Stimulated activated naive CD8-positive, alpha-beta T cell treated with anti-CD3 and anti-CD28 coated beads, Interleukin-15, Interleukin-2, amounts not matched to agents 100 U/mL and 50 U/mL, for 24 hours (primary cell): Measurements from ENCODE around the gene MAPK10.
"Not testable (repeated sequence)": the region's sequence is repeated elsewhere in the genome, so short reads cannot be mapped to it uniquely, and the experiment has no call there.

Source experiments
- ATAC-seq: fragments of 150-1000 bp; cut with Tn5 transposase; one replicate; pipeline ENCODE4 v1.10.0; 2021
- DNase-seq: peaks from one replicate; pipeline ENCODE4 v3.0.0; 2021

MAPK10 gene

DNA sequence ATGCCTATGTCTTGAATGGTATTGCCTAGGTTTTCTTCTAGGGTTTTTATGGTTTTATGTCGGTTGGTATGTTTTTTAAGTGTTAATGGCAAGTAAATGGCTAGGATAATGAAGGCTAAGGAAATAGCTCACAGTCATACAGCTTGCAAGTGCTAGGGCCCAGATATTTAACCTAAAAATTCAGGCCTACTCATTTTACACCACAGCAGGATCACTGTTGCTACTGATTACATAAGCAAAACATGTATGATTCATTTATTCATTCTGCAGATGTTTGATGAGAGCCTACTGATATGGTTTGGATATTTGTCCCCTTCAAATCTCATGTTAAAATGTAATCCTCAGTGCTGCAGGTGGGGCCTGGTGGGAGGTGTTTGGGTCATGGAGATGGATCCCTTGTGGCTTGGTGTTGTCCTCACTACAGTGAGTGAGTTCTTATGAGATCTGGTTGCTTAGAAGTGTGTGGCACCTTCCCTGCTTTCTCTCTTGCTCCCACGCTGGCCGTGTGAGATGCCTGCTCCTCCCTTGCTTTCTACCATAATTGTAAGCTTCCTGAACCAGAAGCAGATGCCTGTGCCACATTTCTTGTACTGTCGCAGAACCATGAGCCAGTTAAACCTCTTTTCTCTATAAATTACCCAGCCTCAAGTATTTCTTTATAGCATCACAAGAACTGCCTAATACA is 175.5 kb downstream of the MAPK10 start:
- ATAC-seq (no peak), DNase-seq (no peak)

GRCh38 chr4:86181585-86181984 is 178.3 kb downstream of the MAPK10 start:
- ATAC-seq (no peak), DNase-seq (no peak)

DNA sequence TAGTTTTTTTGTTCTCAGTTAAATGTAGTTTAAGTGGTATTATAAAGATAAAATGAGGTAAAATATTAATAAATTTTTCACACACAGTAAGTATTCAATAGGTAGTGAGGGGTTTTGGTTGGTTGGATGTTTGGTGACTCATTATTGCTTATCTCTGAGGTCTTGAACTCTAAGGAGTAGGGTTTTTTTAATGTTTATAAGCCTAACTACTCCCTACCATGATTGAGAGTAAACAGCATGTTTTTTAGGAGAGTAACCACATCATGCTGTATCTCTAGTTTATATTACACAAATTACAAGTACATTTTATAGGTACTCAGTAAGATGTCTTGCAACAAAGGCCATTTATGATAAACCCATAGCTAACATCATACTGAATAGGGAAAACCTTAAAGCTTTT is 181.6 kb downstream of the MAPK10 start:
- no peak for ATAC-seq
- DNase-seq = no peak

DNA sequence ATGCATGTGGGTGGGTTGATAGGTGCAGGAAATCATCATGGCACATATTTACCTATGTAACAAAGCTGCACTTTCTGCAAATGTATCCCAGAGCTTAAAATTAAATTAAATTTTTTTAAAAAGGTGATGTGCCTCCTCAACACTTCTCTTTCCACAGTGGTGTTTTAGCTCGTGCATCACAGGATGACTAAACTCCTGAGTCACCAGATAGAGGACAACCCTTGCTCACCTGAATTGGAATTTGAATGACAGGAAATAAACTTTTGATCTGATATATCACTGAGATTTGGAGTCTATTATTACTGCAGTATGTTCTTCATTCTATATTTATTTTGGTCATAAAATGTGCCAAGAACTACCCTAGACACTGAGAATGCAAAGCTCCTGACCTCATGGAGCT is 185.3 kb downstream of the MAPK10 start:
- DNase-seq (no peak), ATAC-seq (no peak)

GRCh38 chr4:86168335-86168734 is 191.5 kb downstream of the MAPK10 start:
- DNase-seq, ATAC-seq: not testable (repeated sequence)

DNA sequence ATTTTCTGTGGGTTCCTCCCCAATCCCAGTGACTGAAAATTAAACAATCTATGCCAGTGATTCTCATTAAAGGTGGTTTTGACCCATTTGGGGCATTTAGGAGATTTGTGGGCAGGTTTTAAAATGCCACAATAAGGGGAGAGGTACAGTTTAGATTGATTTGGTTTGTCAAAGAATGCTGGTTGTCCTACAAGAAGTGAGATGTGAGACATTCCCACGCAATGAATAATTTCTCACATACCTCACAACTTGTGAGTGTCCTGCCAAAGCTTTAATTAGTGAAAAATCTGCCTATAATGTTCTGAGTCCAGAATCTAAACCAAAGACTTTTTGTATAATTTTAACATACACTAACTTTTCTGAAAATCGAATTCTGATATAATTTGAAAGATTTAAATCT is 199.4 kb downstream of the MAPK10 start:
- DNase-seq (no peak), ATAC-seq (no peak)

DNA sequence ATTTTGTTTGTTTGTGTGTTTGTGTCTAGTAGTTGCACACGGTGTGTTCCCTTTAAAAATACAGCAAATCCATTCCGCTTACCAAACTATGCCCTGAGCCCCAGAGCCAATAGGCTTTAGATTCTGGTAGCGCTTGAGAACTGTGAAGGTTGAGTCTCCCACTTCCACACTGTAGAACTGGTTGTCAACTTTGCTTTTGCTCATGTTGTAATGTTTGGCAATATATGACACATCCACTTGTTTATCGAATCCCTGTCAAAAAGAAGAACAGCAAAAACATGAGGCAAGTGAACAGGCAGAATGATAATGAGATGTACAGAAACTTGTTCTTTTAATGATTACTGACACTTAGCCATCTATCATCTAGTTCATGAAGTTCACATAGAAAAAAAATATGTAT is 200.6 kb downstream of the MAPK10 start:
- DNase-seq = no peak
- no peak for ATAC-seq

DNA sequence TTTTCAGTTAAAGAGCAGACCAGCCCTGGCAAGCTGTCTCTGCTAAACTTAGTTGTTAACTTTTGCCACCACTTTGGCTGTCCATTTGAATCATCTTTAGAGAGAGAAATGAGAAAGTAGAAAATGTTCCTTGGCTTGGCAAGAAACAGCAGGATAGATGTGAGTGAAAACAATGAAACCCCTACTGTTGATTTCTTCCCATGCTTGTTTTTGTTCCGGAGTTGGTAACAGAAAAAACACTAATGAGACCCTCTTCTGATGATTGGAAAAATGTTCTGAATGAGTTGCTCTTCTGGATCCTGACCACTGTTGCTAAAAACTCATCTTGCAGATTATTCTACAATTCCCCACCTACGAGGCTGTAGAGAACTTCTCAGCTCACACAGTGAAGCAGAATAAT is 203.3 kb downstream of the MAPK10 start:
- no peak for ATAC-seq
- no peak for DNase-seq

DNA sequence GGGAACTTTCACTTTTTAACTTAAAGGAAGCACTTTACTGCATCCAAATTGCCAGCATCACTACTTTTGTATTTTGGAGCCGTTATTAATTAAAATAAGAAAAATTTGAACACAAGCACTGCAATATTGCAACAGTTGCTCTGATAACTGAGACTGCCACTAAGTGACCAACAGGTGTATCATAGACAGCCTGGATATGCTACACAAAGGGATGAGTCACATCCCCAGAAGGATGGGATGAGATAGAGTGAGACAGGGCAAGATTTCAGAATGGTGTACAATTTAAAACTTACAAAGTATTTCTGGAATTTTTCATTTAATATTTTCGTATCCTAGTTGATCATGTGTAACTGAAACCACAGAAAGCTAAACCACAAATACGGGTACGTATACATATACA is 204.1 kb downstream of the MAPK10 start:
- DNase-seq = no peak
- ATAC-seq = no peak

DNA sequence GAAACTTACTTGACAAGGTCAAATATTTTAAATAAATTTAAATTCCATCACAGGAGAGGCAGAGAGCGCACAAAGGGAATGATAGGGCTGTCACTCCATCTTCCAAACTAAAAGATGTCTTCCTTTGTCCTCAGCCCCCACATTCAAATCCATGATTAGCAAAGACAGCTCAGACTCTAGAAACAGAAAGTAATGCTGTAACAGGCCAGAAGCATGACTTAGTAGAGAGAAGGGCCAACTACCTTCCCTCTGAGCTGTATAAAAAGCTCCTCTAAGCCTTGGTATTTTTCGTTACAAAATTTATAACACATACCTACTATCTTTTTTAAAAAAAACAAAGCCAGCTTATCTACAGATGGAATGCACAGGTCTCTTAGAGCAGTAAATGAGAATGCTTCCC is 207.4 kb downstream of the MAPK10 start:
- DNase-seq = no peak
- ATAC-seq = no peak

- no peak for ATAC-seq
- no peak for DNase-seq
Measured at GRCh38 chr4:86151196-86151595, 208.7 kb downstream of the MAPK10 start.

DNA sequence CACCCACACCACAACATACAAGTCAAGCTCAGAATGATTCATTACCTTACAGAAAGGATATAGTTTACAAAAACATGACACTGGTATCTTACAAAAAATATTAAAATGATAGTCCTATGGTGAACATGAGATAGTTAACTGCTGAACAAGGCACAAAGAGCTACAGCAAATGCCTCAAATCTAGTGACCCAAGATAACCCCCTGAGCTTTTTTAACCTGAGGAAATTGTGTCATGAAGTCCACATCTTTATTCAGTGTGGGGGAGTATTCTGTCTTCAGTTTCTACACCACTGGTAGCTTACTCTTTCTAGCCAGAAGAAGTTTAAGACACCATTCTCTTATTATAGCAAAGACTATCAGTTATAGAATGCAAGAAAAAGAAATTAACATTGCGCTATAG is 218.7 kb downstream of the MAPK10 start:
- DNase-seq (no peak), ATAC-seq (no peak)

GRCh38 chr4:86132468-86132867 is 227.4 kb downstream of the MAPK10 start:
- ATAC-seq (no peak), DNase-seq (no peak)

DNA sequence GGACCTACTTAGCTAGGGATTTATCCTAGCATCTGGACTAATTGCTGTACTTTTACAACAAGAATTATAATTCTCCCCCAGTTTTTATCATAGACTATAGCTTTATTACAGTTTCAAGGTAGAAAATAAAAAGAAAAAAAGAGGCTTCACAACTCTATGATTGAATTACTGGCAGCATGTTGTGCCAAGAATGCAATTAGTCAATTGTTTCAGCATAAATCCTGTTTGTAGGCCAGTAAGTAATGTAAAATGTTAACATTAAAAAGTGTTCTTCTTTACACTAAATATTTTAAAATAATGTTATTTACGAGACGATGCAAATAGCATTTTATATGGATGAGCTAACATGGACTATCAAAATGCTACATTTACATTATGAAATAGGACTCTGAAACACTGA is 228.4 kb downstream of the MAPK10 start:
- ATAC-seq = no peak
- DNase-seq = no peak

DNA sequence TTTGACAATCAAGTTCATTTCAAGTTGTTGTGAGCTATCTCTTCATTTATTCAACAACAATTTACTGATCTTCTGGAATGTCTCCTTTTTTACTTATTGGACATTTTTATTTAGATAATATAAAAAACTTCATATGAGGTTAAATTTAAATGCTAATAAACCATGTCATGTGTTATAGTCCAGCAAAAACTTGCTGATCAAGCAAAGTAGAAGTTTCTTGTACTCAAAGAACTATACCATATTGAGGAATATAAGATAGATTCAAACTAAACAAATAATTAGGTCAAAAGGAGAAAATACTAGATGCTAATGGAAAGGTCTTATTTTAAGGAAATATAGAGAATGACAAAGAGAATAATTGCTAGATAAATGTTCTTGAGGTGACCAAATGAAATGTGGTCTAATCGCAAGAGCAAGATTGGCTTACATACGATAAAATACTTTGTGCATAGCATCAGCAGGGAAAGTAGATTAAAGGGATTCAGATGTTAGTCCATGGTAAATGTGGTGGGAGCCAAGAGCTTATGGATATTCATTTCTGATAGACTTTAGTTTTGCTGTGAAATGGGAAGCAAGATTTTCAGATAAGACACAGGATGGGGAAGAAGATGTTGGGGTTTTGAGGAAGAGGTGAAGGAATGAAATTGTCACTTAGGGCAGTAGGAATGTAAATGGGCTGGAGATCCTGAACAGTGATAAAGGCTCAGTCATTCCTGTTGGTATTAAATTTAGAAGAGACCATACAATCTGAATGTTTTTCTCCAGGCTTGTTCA is 229.5 kb downstream of the MAPK10 start:
- ATAC-seq (no peak), DNase-seq (no peak)

GRCh38 chr4:86129546-86129945 is 230.3 kb downstream of the MAPK10 start:
- ATAC-seq = no peak

GRCh38 chr4:86122404-86122803 is 237.4 kb downstream of the MAPK10 start:
- ATAC-seq (no peak), DNase-seq (no peak)

More at GRCh38 chr4:86129546-86129945, 230.3 kb downstream of the MAPK10 start:
- DNase-seq = no peak

DNA sequence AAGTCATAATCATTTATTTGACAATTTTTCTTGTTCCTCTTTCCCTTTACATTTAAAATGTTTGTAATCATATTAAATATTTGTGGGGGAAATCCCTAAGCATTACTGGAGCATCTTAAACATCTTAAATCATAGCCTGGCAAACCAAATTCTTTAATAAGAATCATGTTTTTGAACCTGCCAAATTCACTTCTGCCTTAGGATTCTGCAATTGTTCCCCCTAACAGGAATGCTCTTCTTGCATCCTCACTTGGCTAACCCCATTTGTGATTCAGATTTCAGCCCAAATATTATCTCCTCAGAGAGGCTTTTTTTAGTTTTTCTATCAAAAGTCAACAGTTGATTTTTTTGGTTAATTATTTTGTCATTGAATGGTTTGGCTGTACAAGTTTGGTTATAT is 241.1 kb downstream of the MAPK10 start:
- DNase-seq (no peak), ATAC-seq (no peak)

DNA sequence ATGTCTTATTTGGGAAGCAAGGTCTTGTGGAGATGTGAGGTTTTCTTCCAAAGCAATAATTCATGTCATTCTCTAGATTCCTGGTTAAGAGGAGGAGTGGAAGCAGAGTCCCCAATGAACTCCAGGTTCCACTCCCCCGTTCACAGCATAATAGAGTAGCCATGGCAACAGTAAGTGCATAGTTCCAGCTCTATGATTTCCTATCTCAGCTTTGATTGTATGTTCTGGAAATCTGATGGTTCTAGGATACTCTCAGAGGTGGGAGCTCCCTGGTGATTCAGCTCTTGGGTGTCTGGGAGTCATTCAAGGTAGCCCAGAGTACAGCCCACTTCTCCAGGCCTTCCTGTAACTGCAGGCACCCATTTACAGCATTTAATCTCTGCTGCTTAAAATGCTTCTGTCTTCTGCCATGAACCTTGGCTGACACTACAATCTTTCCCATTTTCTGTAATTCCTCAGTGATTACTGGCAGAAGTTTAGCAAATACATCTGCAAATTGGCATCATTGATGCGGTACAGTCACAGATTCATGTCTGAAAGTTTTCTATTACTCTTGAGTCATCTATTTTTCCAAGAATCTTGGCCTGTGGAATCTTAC is 242.0 kb downstream of the MAPK10 start:
- ATAC-seq = no peak

GRCh38 chr4:86114563-86114962 is 245.3 kb downstream of the MAPK10 start:
- DNase-seq (no peak), ATAC-seq (no peak)

More for the DNA sequence above, 242.0 kb downstream of the MAPK10 start:
- DNase-seq = no peak

- no peak for DNase-seq
- no peak for ATAC-seq
Measured at GRCh38 chr4:86108834-86109233, 251.0 kb downstream of the MAPK10 start.

- no peak for DNase-seq
- ATAC-seq = no peak
Measured at GRCh38 chr4:86108137-86108536, 251.7 kb downstream of the MAPK10 start.

GRCh38 chr4:86107112-86107511 is 252.7 kb downstream of the MAPK10 start:
- ATAC-seq (no peak), DNase-seq (no peak)

GRCh38 chr4:86106475-86106874 is 253.4 kb downstream of the MAPK10 start:
- ATAC-seq = no peak
- no peak for DNase-seq
